NCI-H2196 treated with DMSO at 0.1 percent for 48 hours (cell line): Measurements from ENCODE around the gene TSC2.
"Not testable (repeated sequence)": the region's sequence is repeated elsewhere in the genome, so short reads cannot be mapped to it uniquely, and the experiment has no call there.

Experiments
- DNase-seq: peaks from one replicate; lab custom pipeline; 2025; ENCODE audit not compliant: unreplicated experiment; lab: John Stamatoyannopoulos, UW

Gene TSC2

GRCh38 chr16:2084895-2085625, 37.3 kb downstream of the TSC2 start:
- DNase-seq, result no peak

GRCh38 chr16:2085669-2086068, 37.9 kb downstream of the TSC2 start:
- no peak for DNase-seq

GRCh38 chr16:2086106-2086742, 38.4 kb downstream of the TSC2 start:
- DNase-seq, result no peak

GRCh38 chr16:2086812-2087747, 39.3 kb downstream of the TSC2 start:
- no peak for DNase-seq

GRCh38 chr16:2087748-2088631, 40.2 kb downstream of the TSC2 start:
- DNase-seq, result no peak

- no peak for DNase-seq
Observed at GRCh38 chr16:2088759-2089358, 41.1 kb downstream of the TSC2 start.

- no peak for DNase-seq
Observed at GRCh38 chr16:2089706-2090480, 42.1 kb downstream of the TSC2 start.

GRCh38 chr16:2090481-2090776, 42.6 kb downstream of the TSC2 start:
- no peak for DNase-seq

- peak; percentile 79 for DNase-seq
Observed at GRCh38 chr16:2090777-2091546, 43.2 kb downstream of the TSC2 start.

- DNase-seq, result no peak
Observed at GRCh38 chr16:2091547-2092255, 43.9 kb downstream of the TSC2 start.

GRCh38 chr16:2092256-2092620, 44.5 kb downstream of the TSC2 start:
- no peak for DNase-seq

GRCh38 chr16:2092866-2093265, 45.1 kb downstream of the TSC2 start:
- no peak for DNase-seq

- DNase-seq, result no peak
Observed at GRCh38 chr16:2093793-2094192, 46.0 kb downstream of the TSC2 start.

- no peak for DNase-seq
Observed at GRCh38 chr16:2095315-2095853, 47.6 kb downstream of the TSC2 start.

GRCh38 chr16:2095918-2096582, 48.3 kb downstream of the TSC2 start:
- no peak for DNase-seq

- no peak for DNase-seq
Observed at GRCh38 chr16:2096853-2097595, 49.2 kb downstream of the TSC2 start.

GRCh38 chr16:2097689-2098088, 49.9 kb downstream of the TSC2 start:
- not testable (repeated sequence) for DNase-seq
